D721Med (cell line): ENCODE data around the gene HDGFL3.

Experiments
- DNase-seq: peaks from one replicate; pipeline ENCODE4 v3.0.0; 2011; ENCODE audit warnings: low spot score; ENCODE audit not compliant: insufficient read length
- FAIRE-seq: peaks from 2 replicates; lab custom pipeline; 2011; peaks lifted over from hg19 to GRCh38; lab: Jason Lieb, UNC
- CTCF ChIP-seq: IDR thresholded peaks from 2 replicates; pipeline ENCODE4 v1.5.1; 2012; ENCODE audit warnings: mild to moderate bottlenecking, control low read depth; ENCODE audit not compliant: insufficient read depth; ENCODE audit errors: missing control alignments

Gene HDGFL3

DNA sequence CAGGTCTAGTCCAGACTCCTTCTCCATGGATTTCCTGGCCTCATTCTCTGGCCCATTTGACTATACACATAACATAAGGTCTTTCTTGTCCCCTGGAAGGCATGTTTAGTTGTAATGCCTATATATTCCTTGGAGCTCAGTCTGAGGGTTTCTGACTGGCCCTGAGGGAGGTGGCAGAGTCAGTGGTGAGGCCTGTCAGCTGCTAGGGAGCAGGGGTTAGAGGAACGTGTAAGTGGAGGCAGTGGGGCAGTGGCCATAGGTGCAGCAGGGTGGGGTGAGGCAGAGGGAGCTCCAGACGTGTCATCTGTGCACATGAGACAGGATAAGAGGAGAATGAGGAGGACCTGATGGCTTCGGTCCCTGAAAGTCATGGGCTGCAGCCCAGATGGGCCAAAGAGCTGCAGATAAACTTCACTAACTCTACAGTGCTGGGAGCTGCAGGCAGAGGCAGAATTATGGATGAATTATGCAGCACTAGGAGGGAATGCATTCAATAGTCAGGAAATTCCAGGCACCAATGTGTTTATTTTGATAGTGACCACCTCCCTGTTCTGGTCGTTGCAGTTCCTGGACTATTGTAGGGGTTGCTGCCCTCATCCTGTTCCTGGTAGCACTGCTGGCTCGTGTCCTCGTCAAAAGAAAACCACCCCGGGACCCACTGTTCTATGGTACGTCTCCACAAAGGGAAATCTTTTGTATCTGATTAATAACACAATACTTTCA, 95.2 kb downstream of the HDGFL3 start:
- no peak for FAIRE-seq
- DNase-seq, result no peak
- TF ChIP-seq CTCF, result no peak

GRCh38 chr15:83111149-83111548, 96.5 kb downstream of the HDGFL3 start:
- TF ChIP-seq CTCF, result no peak
- FAIRE-seq, result no peak

DNA sequence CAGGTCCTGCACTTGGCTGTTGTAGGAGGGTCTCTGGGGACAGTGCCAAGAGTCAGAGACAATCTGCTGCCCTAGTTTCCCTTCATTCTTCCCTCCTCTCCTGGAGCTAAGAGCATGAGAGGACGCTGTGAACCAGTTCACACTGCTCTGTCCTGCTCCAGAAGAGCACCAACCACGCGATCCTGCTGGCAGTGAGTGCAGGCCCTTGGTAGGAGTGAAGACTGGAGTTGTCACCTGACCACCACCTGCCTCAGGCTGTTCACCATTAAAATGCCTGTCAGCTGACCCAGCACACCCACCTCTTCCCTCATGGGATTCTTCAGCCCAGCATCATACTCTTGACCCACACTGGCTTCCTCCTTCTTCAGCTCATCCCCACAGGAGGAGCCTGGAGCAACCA, 97.2 kb downstream of the HDGFL3 start:
- TF ChIP-seq CTCF, result no peak
- FAIRE-seq (no peak), DNase-seq (no peak)

More at GRCh38 chr15:83111149-83111548, 96.5 kb downstream of the HDGFL3 start:
- no peak for DNase-seq

GRCh38 chr15:83109532-83109931, 98.1 kb downstream of the HDGFL3 start:
- DNase-seq (no peak), FAIRE-seq (no peak)

DNA sequence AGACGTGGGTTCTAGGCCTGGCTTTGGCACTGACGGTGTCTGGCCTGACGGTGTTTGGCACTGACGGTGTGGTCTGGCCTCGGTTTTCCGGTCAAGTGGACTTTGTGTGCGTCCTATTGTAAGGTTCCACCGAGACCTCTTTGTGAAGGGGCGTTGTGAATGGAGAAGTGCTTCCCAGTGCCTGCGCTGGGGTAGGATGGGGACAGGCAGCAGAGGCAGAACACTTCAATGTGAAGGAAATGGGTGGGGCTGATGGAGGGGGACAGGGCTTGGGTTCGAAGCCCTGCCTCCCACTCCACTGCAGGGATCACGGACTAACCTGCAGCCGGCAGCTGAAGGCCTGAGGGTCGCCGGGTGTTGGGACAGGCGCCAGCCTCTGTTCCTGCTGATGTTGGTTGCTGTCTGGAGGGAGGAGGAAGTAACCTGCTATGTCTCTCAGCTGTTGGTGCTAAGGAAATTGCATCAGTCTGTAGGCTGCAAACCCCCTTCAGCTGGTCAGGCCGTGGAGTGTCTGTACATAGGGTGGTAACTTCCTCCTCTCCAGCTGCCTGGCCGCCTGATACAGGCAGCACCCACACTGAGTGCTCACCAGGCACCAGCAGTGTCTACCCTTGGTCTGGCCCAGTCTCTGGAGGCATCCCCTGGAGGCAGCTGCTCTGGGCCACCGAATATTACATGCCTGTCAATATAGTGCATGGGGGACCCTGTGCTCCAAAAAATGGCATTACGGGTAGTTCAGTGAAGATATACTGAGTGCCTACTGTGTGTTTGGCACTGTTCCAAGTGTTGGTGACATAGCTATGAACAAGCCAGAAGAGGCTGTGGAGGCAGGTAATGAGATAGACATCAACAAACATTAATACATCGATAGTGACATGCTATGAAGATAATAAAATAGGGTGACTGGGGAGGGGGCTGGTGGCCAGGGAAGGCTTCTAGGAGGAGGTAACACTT, 99.1 kb downstream of the HDGFL3 start:
- TF ChIP-seq CTCF, result no peak
- DNase-seq (no peak), FAIRE-seq (no peak)

More at GRCh38 chr15:83109532-83109931, 98.1 kb downstream of the HDGFL3 start:
- TF ChIP-seq CTCF, result no peak

- FAIRE-seq, result no peak
- no peak for TF ChIP-seq CTCF
- DNase-seq, result no peak
These were observed 99.8 kb downstream of the HDGFL3 start for GRCh38 chr15:83107841-83108181.
